Urinary bladder (tissue), 4 donors: ENCODE data around the gene SEMA3F. TPM values are rescaled to one million over a fixed set of nuclear protein-coding genes. Genes with fewer than 3 reads are reported as not detected.

Experiments used
- DNase-seq: peaks from one replicate; pipeline ENCODE4 v3.0.0-alpha.2; 2015; ENCODE audit errors: extremely low spot score
- H3K27ac ChIP-seq: one replicate; pipeline ENCODE4 v1.5.1; 2013; ENCODE audit warnings: low read depth, mild to moderate bottlenecking, moderate library complexity
- H3K36me3 ChIP-seq: one replicate; pipeline ENCODE4 v1.6.1; 2013; ENCODE audit warnings: mild to moderate bottlenecking, moderate library complexity; ENCODE audit not compliant: insufficient read depth
- H3K4me1 ChIP-seq: one replicate; pipeline ENCODE4 v1.6.1; 2013; ENCODE audit warnings: mild to moderate bottlenecking, moderate library complexity; ENCODE audit not compliant: insufficient read depth
- H3K4me3 ChIP-seq: one replicate; pipeline ENCODE4 v1.5.1; 2013; ENCODE audit warnings: low read depth, low read length
- WGBS: extraction: QIAGEN DNeasy Blood & Tissue Kit; methylation state at CpG from one replicate; pipeline ENCODE4 v1.1.7; 2013; 5-methylcytosine and 5-hydroxymethylcytosine counted together
- polyA plus RNA-seq: library from polyadenylated mRNA; stranded (reverse); fragments of 200-250 nt; gene quantifications from one replicate; pipeline ENCODE4 v1.2.3, GENCODE V29; 2013
- small RNA-seq: library from RNA; depleted of rRNA; stranded (forward); fragments of <200 nt; gene quantifications from one replicate; pipeline ENCODE3, GENCODE V24; 2014
- total RNA-seq: library from RNA; depleted of rRNA; stranded (reverse); fragments of >200 nt; gene quantifications from one replicate; pipeline ENCODE4 v1.2.3, GENCODE V29; 2014
- donor health status: healthy with polysubstance abuse.
- donor health status: healthy.

Gene SEMA3F
- total and polyA plus RNA-seq, 2 donors, result 10.8 to 35.1 TPM

DNA sequence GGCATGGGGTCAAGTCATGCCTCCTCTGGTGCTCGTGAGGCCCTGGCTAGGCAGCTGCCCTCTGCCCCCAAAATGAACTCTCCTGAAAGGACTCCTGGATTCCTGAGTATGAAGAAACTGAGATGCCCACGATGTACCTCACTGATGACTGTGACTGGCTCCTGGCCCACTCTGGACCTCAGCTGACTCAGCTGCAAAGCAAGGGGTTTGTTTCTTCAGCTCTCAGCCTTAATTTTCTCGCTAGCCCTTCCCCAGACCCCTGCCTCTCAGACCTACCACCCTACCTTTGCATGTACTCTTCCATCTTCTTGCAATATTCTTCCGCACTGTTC is 75.6 kb downstream of the SEMA3F start:
- no peaks in the 10 kb centered on the region for H3K4me1 ChIP-seq
- no peaks in the 10 kb centered on the region for H3K36me3 ChIP-seq
- 83% methylated on average over 4 of the region's 4 CpGs for WGBS
- no peak overlapping the region for H3K4me3 ChIP-seq
- no peak for DNase-seq
- H3K27ac ChIP-seq, result no peak overlapping the region

DNA sequence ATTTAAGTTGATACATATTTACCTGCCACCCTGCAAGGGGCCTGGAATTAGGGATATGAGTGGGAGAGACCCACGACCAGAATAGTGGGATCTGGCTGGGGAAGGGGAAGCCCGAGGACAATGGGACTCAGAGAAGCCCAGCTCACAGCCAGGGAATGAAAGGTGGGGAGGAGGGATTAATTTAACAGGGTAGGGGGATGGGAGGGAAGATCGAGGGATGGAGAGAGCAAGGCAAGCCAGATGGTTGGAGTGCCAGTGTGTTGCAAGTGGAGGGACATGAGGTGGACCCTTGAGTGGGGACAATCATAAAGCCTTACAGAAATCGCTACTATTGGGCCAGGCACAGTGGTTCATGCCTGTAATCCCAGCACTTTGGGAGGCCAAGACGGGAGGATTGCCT is 76.5 kb downstream of the SEMA3F start:
- no peak overlapping the region for H3K4me3 ChIP-seq
- no peak overlapping the region for H3K27ac ChIP-seq
- H3K4me1 ChIP-seq, result no peaks in the 10 kb centered on the region
- 62% methylated on average over 5 of the region's 5 CpGs for WGBS
- DNase-seq, result no peak
- H3K36me3 ChIP-seq, result no peaks in the 10 kb centered on the region

DNA sequence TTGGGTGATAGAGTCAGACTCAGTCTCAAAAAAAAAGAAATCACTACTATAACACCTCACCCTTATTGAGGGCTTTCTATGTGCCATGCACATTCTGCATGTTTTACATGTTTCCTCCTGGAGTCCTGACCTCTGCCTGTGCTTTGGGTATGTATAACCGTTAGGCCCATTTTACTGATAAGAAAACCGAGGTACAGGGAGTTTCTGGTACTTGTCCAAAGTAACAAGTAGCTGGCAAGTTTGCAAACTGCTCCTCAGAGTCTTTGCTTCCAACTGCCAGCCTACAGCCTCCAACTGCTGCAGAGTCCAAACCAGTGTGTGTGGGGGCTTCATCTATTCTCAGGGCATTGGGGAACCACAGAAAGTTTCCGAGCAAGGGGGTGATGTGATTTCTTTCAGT is 77.2 kb downstream of the SEMA3F start:
- H3K27ac ChIP-seq, result no peak overlapping the region
- H3K36me3 ChIP-seq, result no peaks in the 10 kb centered on the region
- no peak for DNase-seq
- H3K4me3 ChIP-seq, result no peak overlapping the region
- WGBS, result 67% methylated on average over 3 of the region's 3 CpGs
- no peaks in the 10 kb centered on the region for H3K4me1 ChIP-seq

DNA sequence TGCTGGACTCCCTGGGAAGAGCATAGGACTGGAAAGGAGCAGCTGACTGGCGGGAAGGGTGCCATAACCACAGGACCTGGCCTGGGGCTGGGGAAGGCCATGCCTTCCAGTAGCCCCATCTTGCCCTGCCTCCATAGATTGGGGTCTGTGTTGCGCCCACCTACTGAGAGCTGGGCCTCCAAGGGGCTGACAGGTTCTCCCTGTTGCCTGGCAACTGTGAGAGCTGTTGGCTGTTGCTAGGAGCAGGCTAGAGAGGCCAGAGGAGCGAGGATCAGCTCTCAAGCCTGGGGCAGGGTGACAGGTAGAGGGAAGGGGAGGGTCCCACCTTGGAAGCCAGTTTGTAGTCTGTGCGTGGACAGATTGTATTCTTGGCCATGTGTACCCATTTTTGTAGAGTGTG is 78.1 kb downstream of the SEMA3F start:
- 90% methylated on average over 4 of the region's 4 CpGs for WGBS
- H3K4me3 ChIP-seq, result no peak overlapping the region
- no peak for DNase-seq
- no peak overlapping the region for H3K27ac ChIP-seq
- no peaks in the 10 kb centered on the region for H3K4me1 ChIP-seq
- H3K36me3 ChIP-seq, result no peaks in the 10 kb centered on the region

DNA sequence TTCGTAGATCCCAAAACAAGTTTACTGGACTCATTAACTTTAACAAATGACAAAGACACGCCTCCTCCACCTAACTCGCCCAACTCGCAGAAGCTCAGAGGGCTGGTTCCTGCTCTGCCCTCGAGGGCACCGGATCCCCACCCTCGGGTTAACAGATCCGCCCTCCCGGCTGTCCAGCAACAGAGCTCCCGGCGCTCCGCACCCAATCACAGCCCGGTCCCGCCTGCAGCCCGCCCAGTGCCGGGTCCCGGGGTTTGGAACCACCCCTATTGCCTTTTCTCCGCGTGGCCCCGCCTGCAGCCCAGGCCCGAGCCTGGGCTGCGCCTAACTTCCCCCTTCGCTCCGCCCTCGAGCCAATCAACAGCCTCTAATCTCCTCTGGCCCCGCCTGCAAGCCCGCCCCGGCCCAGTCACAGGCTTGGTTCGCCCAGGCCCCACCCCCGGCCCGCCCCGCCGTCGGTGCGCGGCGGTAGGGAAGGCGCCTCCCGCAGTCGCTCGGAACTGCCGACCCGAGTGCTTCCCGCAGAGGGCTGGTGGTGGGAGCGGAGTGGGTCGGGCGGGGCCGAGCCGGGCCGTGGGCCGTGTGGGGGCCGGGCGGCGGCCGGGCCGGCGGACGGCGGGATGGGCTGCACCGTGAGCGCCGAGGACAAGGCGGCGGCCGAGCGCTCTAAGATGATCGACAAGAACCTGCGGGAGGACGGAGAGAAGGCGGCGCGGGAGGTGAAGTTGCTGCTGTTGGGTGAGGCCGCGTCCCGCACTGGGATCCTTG is 80.8 kb downstream of the SEMA3F start, which contains the start of gene GNAI2:
GNAI2 (plus strand) TSS at position 489 of the 768 bp plus-strand sequence; CDS start at position 621, 132 bp downstream.
- peak; percentile 96 for DNase-seq
- Histone ChIP-seq H3K4me1 (no peaks in the 10 kb centered on the region), H3K4me3 (peak within 1 kb of the TSS; percentile 86), H3K36me3 (no peaks in the 10 kb centered on the region), H3K27ac (peak within 1 kb of the TSS; percentile 98)
- under 1% methylated on average over 75 of the region's 75 CpGs for WGBS

DNA sequence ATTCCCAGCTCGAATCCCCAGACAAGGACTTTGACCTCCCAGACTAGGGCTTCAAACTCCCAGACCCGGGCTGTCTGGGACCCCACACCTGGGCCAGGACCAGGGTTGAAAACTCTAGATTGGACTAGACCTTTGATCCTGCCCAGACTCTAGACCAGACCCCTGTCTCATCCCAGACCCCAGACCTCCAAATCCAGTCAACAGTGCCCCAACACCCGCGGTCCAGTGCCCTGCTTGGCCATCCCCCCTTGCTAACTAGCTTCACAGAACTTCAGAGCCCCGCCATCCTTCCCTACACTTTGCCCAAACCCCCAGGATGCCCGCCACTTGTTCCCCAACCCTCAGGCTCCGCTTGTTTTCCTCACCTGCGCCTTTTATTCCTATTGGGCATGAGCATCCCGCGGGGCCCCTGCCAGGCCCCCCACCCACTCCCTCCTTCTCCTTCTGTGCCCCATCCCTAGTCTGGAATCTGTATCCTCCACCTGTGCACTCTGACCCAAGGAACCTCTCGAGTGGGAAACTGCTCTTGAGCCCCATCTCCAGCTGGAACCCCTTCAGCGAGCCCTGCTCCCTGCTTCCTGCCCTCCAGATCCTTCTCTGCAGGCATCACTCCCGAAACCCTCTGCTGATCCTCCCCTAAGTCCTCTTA is 81.5 kb downstream of the SEMA3F start:
- Histone ChIP-seq H3K4me1 (no peaks in the 10 kb centered on the region), H3K4me3 (peak overlapping the region; percentile 86), H3K36me3 (no peaks in the 10 kb centered on the region), H3K27ac (peak overlapping the region; percentile 98)
- WGBS, result 1% methylated on average over 13 of the region's 13 CpGs
- no peak for DNase-seq

DNA sequence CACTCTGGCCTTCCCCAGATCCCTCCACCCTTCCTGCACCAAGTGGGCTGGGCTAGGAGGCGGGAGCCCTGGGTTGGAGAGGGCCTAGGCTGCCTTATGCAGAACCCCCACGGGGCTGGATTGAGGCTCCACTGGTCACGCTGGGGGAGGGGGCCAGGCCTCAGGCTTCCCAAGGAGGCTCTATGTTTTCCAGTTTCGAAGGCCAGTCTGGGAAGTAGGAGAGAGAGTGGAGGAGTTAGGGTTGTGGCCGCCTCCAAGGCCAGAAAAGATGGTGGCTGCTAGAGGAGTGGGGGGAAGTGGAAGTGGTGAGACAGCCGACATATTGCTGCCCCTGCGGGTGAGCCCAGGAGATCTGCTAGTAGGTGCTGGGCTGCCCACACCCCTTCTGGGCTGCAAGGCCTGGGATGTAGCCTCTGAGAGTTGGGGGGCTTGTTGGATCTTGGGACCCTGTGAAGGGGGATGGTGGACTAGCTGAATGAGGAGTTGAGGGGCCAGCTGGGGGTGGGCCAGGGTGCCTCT is 82.1 kb downstream of the SEMA3F start:
- peak overlapping the region; percentile 86 for H3K4me3 ChIP-seq
- no peak for DNase-seq
- no peaks in the 10 kb centered on the region for H3K4me1 ChIP-seq
- H3K36me3 ChIP-seq, result no peaks in the 10 kb centered on the region
- 2% methylated on average over 7 of the region's 7 CpGs for WGBS
- peak overlapping the region; percentile 89 for H3K27ac ChIP-seq

DNA sequence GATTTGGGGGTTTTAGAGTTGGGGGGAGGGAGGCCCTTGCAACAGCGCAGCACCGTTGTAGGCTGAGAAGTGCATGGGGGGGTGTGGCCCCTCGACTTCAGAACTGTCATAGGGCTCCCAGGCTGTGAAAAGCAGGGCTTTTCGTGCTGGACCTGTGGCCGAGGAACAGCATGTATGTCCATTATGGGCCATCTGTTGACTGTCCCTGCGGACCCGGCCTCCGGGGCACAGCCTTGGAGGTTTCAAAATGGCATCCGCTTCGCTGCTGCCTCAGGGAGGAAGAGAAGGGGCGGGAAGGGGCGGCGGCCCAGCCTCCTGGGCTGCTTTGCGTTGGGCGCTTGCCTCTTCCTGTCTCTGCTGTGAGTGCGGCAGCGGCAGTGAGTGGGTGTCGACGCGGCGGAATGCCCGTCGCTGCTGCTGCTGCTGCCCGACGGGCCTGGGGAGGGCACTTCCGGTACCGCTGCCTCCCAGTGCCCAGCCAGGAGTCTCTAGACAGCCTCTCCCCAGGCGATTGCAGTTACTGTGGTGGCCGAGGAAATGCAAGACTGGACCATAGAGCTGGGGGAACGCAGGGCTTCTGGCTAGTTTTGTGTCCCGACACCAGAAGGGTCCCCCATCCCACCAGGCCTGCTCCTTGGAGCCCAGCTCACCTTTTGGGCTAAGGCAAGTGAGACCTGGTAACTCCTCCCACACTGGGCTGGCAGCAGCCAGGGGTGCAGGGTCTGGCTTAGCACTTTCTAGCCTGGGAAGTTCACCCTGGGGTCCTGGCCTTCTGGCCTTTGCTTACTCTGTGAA is 82.8 kb downstream of the SEMA3F start:
- no peak for DNase-seq
- H3K36me3 ChIP-seq, result no peaks in the 10 kb centered on the region
- no peaks in the 10 kb centered on the region for H3K4me1 ChIP-seq
- H3K27ac ChIP-seq, result peak overlapping the region; percentile 89
- peak overlapping the region; percentile 86 for H3K4me3 ChIP-seq
- WGBS, result under 1% methylated on average over 31 of the region's 31 CpGs

DNA sequence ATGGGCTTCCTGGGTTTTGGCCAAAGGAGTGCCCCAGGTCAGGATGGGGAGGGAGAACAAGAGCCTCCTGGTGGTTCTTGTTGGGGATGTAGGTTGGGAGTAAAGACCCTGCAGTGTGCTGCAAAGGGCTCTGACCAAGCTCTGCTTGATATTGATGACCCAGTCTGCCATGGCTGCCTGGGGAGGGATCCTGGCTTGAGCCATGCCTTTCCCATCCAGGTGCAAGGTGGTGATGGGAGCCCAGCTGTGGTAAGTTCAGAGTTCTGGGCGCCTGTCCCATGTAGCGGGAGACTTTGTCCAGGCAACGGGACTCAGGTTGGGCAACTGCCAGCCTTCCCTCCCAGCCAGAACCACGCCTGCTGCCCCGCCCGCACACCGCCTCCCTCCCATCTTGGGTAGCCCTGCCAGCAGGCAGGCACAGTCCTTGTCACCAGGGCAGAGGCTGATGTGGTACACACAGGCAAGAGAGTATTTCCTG is 83.5 kb downstream of the SEMA3F start:
- peak overlapping the region; percentile 86 for H3K4me3 ChIP-seq
- H3K4me1 ChIP-seq, result no peaks in the 10 kb centered on the region
- no peak for DNase-seq
- WGBS, result 35% methylated on average over 7 of the region's 7 CpGs
- H3K27ac ChIP-seq, result peak overlapping the region; percentile 89
- no peaks in the 10 kb centered on the region for H3K36me3 ChIP-seq

Small RNA genes lying within 50 kb of the gene (small RNA-seq; reads per million reads assigned to genes)
- gene MIR566 (not detected), gene MIR5787 (not detected)

Other genes with a start within 250 kb of the SEMA3F start
- 5.1 TPM for gene MON1A, start 225.5 kb upstream of the SEMA3F start, total RNA-seq
- 13.1 TPM for gene MON1A, start 225.5 kb upstream of the SEMA3F start, polyA plus RNA-seq
- 117 TPM for gene RBM6, start 215.2 kb upstream of the SEMA3F start, total RNA-seq
- 66.0 TPM for gene RBM6, start 215.2 kb upstream of the SEMA3F start, polyA plus RNA-seq
- gene RBM5, start 66.4 kb upstream of the SEMA3F start, total RNA-seq, result 325 TPM
- 88.7 TPM for gene RBM5, start 66.4 kb upstream of the SEMA3F start, polyA plus RNA-seq
- gene GNAT1, start 36.3 kb downstream of the SEMA3F start, total RNA-seq, result not detected
- not detected for gene GNAT1, start 36.3 kb downstream of the SEMA3F start, polyA plus RNA-seq
- gene SLC38A3, start 49.9 kb downstream of the SEMA3F start, total RNA-seq, result 0.63 TPM
- 0.14 TPM for gene SLC38A3, start 49.9 kb downstream of the SEMA3F start, polyA plus RNA-seq
- gene GNAI2, start 80.9 kb downstream of the SEMA3F start, total RNA-seq, result 96.3 TPM
- gene GNAI2, start 80.9 kb downstream of the SEMA3F start, polyA plus RNA-seq, result 263 TPM
- gene SEMA3B, start 113.8 kb downstream of the SEMA3F start, total RNA-seq, result 63.4 TPM
- gene SEMA3B, start 113.8 kb downstream of the SEMA3F start, polyA plus RNA-seq, result 35.5 TPM
- gene LSMEM2, start 123.8 kb downstream of the SEMA3F start, total RNA-seq, result 0.79 TPM
- 0.39 TPM for gene LSMEM2, start 123.8 kb downstream of the SEMA3F start, polyA plus RNA-seq
- gene IFRD2, start 137.1 kb downstream of the SEMA3F start, total RNA-seq, result 19.5 TPM
- gene IFRD2, start 137.1 kb downstream of the SEMA3F start, polyA plus RNA-seq, result 52.9 TPM
- gene HYAL3, start 144.1 kb downstream of the SEMA3F start, total RNA-seq, result 2.9 TPM
- gene HYAL3, start 144.1 kb downstream of the SEMA3F start, polyA plus RNA-seq, result 3.0 TPM
- gene NAA80, start 144.1 kb downstream of the SEMA3F start, total RNA-seq, result 2.3 TPM
- 12.0 TPM for gene NAA80, start 144.1 kb downstream of the SEMA3F start, polyA plus RNA-seq
- 2.5 TPM for gene HYAL1, start 148.2 kb downstream of the SEMA3F start, total RNA-seq
- gene HYAL1, start 148.2 kb downstream of the SEMA3F start, polyA plus RNA-seq, result 7.0 TPM
- 44.0 TPM for gene HYAL2, start 167.4 kb downstream of the SEMA3F start, total RNA-seq
- 121 TPM for gene HYAL2, start 167.4 kb downstream of the SEMA3F start, polyA plus RNA-seq
- gene TUSC2, start 172.9 kb downstream of the SEMA3F start, total RNA-seq, result 4.5 TPM
- 48.5 TPM for gene TUSC2, start 172.9 kb downstream of the SEMA3F start, polyA plus RNA-seq
- 25.4 TPM for gene RASSF1, start 185.5 kb downstream of the SEMA3F start, total RNA-seq
- gene RASSF1, start 185.5 kb downstream of the SEMA3F start, polyA plus RNA-seq, result 41.5 TPM
- 1.2 TPM for gene ZMYND10, start 190.4 kb downstream of the SEMA3F start, total RNA-seq
- 0.62 TPM for gene ZMYND10, start 190.4 kb downstream of the SEMA3F start, polyA plus RNA-seq
- 17.3 TPM for gene NPRL2, start 195.5 kb downstream of the SEMA3F start, total RNA-seq
- 17.0 TPM for gene NPRL2, start 195.5 kb downstream of the SEMA3F start, polyA plus RNA-seq
- 8.6 TPM for gene CYB561D2, start 195.5 kb downstream of the SEMA3F start, total RNA-seq
- 19.2 TPM for gene CYB561D2, start 195.5 kb downstream of the SEMA3F start, polyA plus RNA-seq
- gene TMEM115, start 204.2 kb downstream of the SEMA3F start, total RNA-seq, result 16.2 TPM
- gene TMEM115, start 204.2 kb downstream of the SEMA3F start, polyA plus RNA-seq, result 49.8 TPM